GM10266 (cell line): ENCODE results near the gene MCMBP.
A peak's percentile ranks its signal among the peaks of the same experiment; 100 is the strongest.
"Not testable (repeated sequence)": the region's sequence is repeated elsewhere in the genome, so short reads cannot be mapped to it uniquely, and the experiment has no call there.

Experiments used
- DNase-seq: peaks from one replicate; pipeline ENCODE4 v3.0.0; 2012; ENCODE audit errors: extremely low spot score
- TF ChIP-seq, protein P1 (sequence below): IDR thresholded peaks from 2 replicates; pipeline ENCODE4 v1.5.1; 2012; ENCODE audit warnings: mild to moderate bottlenecking, low read depth; ENCODE audit not compliant: control insufficient read depth, insufficient read depth; ENCODE audit errors: missing control alignments

The MCMBP gene

GRCh38 chr10:119796039-119796438, 76.6 kb downstream of the MCMBP start:
- TF ChIP-seq, protein P1, sequence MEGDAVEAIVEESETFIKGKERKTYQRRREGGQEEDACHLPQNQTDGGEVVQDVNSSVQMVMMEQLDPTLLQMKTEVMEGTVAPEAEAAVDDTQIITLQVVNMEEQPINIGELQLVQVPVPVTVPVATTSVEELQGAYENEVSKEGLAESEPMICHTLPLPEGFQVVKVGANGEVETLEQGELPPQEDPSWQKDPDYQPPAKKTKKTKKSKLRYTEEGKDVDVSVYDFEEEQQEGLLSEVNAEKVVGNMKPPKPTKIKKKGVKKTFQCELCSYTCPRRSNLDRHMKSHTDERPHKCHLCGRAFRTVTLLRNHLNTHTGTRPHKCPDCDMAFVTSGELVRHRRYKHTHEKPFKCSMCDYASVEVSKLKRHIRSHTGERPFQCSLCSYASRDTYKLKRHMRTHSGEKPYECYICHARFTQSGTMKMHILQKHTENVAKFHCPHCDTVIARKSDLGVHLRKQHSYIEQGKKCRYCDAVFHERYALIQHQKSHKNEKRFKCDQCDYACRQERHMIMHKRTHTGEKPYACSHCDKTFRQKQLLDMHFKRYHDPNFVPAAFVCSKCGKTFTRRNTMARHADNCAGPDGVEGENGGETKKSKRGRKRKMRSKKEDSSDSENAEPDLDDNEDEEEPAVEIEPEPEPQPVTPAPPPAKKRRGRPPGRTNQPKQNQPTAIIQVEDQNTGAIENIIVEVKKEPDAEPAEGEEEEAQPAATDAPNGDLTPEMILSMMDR, result no peak
- DNase-seq, result no peak

GRCh38 chr10:119795101-119795500, 77.5 kb downstream of the MCMBP start:
- not testable (repeated sequence) for DNase-seq

DNA sequence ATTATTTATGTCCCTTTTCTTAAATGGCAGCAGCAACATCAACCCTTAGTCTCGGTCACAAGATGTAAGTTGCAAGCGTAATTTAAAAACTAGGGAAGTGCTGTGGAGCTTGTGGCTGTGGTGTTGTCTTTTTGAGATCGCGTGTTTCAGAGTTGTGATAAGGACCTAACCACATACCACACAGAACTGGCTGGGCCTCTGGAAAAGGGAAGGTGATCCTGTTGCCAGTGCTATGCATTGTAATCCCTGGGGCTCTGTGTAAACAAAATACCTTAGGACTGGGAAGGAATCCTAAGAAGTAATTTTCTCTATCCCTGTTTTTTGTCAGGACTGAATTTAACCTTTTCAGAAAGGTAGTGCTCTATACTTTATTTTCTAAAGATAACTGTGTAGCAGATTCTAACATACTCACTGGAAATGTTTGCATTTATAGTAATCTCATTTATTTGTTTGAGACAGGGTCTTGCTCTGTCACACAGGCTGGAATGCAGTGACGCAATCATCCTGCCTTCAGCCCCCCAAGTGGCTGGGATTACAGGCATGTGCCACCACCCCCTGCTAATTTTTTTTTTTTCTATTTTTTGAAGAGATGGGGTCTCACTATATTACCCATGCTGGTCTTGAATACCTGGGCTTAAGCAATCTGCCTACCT, 86.4 kb downstream of the MCMBP start:
- TF ChIP-seq, protein P1, result no peak

DNA sequence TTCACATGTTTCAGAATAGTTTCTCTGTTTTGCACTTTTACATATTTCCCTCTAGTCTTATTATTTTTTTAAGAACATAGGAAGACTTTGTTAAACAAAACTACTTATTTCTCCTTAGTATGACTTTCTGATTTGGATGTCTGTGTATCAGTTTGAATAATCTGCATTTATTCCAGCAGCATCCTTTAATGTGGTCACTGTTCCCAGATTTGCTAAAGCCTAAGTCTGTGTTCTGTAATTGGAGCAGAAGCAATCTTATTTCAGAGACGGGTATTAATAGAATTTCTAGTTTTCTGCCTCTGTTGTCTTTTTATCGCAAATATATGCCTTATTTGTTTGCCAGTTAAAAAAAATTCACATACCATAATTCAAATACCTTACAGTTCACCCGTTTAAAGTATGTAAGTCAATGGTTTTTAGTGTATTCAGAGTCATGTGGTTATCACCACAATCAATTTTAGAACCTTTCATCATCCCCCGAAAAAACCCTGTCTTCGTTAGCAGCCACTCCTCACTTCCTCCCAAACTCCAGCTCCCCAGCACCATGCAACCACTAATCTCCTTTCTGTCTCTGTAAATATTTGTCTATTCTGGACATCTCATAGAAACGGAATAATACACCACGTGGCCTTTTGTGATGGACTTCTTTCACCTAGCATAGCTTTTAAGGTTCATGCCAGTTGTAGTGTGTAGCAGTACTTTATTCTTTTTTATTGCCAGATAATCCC, 88.1 kb downstream of the MCMBP start:
- DNase-seq, result peak; percentile 64
- TF ChIP-seq, protein P1, result no peak

More for the DNA sequence above, 86.4 kb downstream of the MCMBP start:
- DNase-seq, result no peak

DNA sequence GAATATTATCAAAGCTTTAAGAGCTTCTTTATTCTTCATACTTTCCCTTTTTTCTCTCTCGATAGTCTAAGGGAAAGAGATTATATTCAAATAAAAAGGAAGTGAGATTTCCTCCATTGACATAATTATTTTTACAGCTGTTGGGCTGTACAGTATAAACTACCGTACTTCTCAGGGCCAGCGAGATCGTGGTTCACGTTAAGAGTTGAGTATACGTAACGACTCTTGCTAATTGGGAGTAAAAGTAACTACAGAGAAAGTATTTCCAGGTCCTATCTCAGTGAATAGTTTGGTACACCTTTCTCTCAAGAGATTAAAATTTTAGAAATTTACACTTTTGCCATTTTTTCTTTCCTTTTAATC, 89.0 kb downstream of the MCMBP start:
- no peak for DNase-seq
- TF ChIP-seq, protein P1, result no peak

DNA sequence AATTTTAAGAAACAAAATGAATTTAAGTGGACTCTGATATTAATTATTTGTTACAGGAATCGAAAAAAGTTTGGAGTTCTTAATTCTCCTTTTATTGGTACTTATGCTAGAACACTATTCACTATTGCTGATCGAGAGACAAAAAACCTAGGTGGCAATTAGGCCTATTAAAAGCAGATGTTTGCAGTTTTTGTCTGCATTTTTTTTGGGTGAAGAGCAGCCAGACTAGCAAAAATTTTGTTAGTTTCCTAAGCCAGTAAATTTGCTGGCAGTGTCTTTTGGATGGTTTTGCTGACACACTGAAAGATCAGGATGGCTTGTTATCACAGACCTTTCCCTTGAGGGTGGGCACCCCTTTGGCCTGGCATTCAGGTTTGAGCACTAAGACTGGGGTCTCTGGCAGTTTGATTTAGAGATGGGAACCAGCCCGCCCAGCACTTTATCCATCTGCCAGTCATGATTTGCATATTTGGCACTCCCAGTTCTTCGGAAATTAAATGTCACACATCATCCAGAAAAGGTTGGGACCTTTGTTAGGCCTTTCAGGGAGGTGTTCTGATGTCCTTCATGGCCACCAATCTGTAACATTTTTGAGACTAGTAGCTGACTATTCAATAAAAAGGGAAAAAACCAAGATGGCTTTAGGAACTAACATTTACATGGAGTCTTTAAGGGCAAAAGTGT, 89.5 kb downstream of the MCMBP start:
- no peak for DNase-seq
- TF ChIP-seq, protein P1, result no peak

- TF ChIP-seq, protein P1, result no peak
- no peak for DNase-seq
Measured at GRCh38 chr10:119781498-119781897, 91.1 kb downstream of the MCMBP start.
